Colonic mucosa (tissue), 4 donors: ENCODE results near the gene NPHS1. TPM values are rescaled to one million over a fixed set of nuclear protein-coding genes. Genes with fewer than 3 reads are reported as not detected.

Experiments used
- DNase-seq: peaks from one replicate; pipeline ENCODE4 v3.0.0-alpha.2; 2020
- H3K27ac ChIP-seq: fragments of 200-600 bp; one replicate; pipeline ENCODE4 v1.8.0; 2021
- H3K27me3 ChIP-seq: fragments of 200-600 bp; one replicate; pipeline ENCODE4 v1.8.0; 2021
- H3K36me3 ChIP-seq: fragments of 200-600 bp; one replicate; pipeline ENCODE4 v1.8.0; 2021
- H3K4me1 ChIP-seq: fragments of 200-600 bp; one replicate; pipeline ENCODE4 v1.8.0; 2021; ENCODE audit warnings: mild to moderate bottlenecking
- H3K4me3 ChIP-seq: fragments of 200-600 bp; one replicate; pipeline ENCODE4 v1.8.0; 2021
- H3K9ac ChIP-seq, 2 donors: one replicate each; pipeline ENCODE4 v1.7.0; 2013; ENCODE audit warnings: control low read depth in 2 of 2, low read depth in 2 of 2, low read length in 2 of 2
- H3K9me3 ChIP-seq: fragments of 200-600 bp; one replicate; pipeline ENCODE4 v1.8.0; 2021
- CTCF ChIP-seq: fragments of 200-600 bp; IDR thresholded peaks from one replicate; pipeline ENCODE4 v1.8.0; 2022; ENCODE audit warnings: antibody characterized with exemption, mild to moderate bottlenecking
- intact Hi-C: fragments of 100-400 bp; cut with DNase I; formaldehyde crosslinking; loops from one replicate; pipeline ENCODE4 v1.14.1; 2022
- total RNA-seq, 2 donors: library from RNA; stranded (reverse); fragmentation: NEBNext Ultra II Directional in 1 of 2; extraction: Animal tissue kit (Norgen Biotek cat#: 25700) in 1 of 2; gene quantifications; one replicate each; pipeline ENCODE4 v1.2.1, GENCODE V29; 2021
- donor health status: healthy.
- donor health status: DM: no; HTN: no; CAD: no.
- donor health status: DM: no; HTN: no; CAD: no.

The NPHS1 gene
- total RNA-seq, 2 donors from 2014 or later, result not detected

- Histone ChIP-seq H3K4me3 (no peak overlapping the region), H3K4me1 (no peaks in the 10 kb centered on the region), H3K36me3 (no peaks in the 10 kb centered on the region), H3K27me3 (peaks cover 4% of the 10 kb centered on the region), H3K9me3 (no peaks in the 10 kb centered on the region), H3K9ac (no peak overlapping the region), H3K27ac (no peak overlapping the region)
- DNase-seq, result no peak
- TF ChIP-seq CTCF, result no peak
- intact Hi-C loops, result no loop called here
These were observed 58.7 kb downstream of the NPHS1 start for GRCh38 chr19:35793381-35794165.

DNA sequence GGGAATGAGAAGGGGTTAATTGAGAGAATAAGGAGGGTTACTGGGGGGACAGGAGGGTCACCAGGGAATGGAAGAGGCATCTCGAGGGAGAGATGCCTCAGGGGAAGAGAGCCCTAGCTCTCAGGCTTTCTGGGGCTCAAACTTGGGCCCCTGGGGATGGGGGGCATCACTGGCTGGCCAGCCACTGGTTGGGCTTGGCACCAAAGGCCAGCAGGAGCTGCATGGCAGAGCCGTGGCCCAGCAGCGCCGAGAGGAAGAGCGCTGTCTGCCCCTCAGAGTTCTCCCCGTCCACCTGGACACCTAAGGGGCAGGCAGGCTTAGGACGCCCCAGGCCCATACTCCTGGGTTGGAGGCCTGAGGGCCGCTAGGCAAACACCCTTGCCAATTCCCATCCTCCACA is 59.4 kb downstream of the NPHS1 start:
- Histone ChIP-seq H3K4me1 (no peaks in the 10 kb centered on the region), H3K9me3 (no peaks in the 10 kb centered on the region), H3K27ac (no peak overlapping the region), H3K36me3 (no peaks in the 10 kb centered on the region), H3K9ac (no peak overlapping the region), H3K4me3 (no peak overlapping the region), H3K27me3 (peaks cover 3% of the 10 kb centered on the region)
- TF ChIP-seq CTCF, result no peak
- DNase-seq, result no peak
- intact Hi-C loops, result no loop called here

DNA sequence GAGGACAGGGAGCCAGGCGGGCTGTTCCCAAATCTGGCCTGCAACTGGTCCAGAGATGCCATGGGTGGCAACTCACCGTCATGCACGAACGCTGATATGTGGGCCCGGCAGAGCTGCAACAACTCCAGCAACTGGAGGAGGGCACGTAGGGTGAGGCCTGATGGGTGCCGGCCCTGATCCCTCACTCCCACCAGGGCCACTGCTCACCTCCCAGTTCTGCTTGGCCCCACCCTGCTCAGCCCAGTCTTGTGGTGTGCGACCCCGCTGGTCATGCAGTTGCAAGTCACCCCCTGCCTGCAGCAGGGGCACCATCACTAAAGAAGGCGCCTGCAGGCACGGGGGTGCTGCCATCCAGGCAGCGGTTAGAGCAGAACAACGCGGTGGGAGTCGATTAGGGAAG is 60.0 kb downstream of the NPHS1 start:
- Histone ChIP-seq H3K27me3 (no peaks in the 10 kb centered on the region), H3K9me3 (no peaks in the 10 kb centered on the region), H3K4me3 (no peak overlapping the region), H3K9ac (no peak overlapping the region), H3K36me3 (no peaks in the 10 kb centered on the region), H3K27ac (no peak overlapping the region), H3K4me1 (no peaks in the 10 kb centered on the region)
- intact Hi-C loops, result no loop called here
- no peak for DNase-seq
- no peak for TF ChIP-seq CTCF

GRCh38 chr19:35791814-35792279 is 60.5 kb downstream of the NPHS1 start:
- no peak for TF ChIP-seq CTCF
- H3K4me1 ChIP-seq, result no peaks in the 10 kb centered on the region
- no peaks in the 10 kb centered on the region for H3K36me3 ChIP-seq
- H3K27me3 ChIP-seq, result no peaks in the 10 kb centered on the region
- H3K27ac ChIP-seq, result no peak overlapping the region
- no peak overlapping the region for H3K4me3 ChIP-seq
- intact Hi-C loops, result no loop called here
- DNase-seq, result no peak
- H3K9ac ChIP-seq, result no peak overlapping the region
- H3K9me3 ChIP-seq, result no peaks in the 10 kb centered on the region

DNA sequence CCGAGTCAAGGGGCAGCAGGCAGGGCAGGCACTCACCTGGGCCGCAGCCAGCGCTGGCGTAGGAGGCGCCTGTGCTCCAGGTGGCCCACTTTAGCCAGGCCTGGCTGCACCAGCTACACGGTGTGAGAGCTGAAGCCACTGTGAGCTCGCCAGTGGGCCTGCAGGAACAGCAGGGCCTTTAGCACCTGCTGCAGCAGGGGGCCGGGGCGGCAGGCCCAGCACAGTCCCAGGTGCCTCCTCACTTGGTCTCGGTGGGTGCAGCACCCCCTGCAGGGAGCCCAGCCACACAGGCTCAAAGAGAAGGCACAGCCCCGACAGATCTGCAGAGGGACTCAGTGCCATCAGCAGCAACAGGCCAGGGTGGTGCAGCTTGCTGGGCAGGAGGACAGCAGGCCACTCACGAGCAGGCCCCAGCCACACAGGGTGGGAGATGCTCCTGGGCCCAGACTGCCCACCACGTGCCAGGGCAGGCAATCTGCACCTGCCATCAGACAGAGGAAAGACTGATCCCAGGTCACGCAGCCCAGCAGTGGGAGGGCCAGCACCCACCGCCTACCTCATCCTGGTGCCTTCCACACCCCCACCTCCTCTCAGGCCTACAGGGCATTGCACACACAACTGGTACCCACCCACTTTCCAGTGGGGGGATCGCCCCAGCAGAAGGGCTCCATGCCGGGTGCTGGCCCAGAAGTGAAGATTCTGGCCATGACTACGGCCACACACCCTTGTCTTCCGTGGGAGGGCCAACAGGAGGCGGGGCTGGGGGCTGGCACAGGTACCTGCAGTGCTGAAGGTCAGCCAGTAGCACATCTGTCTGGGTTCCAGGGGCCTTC is 61.1 kb downstream of the NPHS1 start:
- DNase-seq, result no peak
- no peaks in the 10 kb centered on the region for H3K27me3 ChIP-seq
- intact Hi-C loops, result no loop called here
- no peak overlapping the region for H3K9ac ChIP-seq
- H3K36me3 ChIP-seq, result no peaks in the 10 kb centered on the region
- no peak overlapping the region for H3K4me3 ChIP-seq
- H3K4me1 ChIP-seq, result no peaks in the 10 kb centered on the region
- no peak for TF ChIP-seq CTCF
- H3K9me3 ChIP-seq, result no peaks in the 10 kb centered on the region
- no peak overlapping the region for H3K27ac ChIP-seq
